Activated T-helper 17 cell treated with anti-CD3 and anti-CD28 coated beads, Interleukin-2, amount 50 U/mL, for 72 hours (primary cell): ENCODE measurements around the gene CFAP74. TPM values are rescaled to one million over a fixed set of nuclear protein-coding genes. Genes with fewer than 3 reads are reported as not detected.

Experiments
- ATAC-seq: fragments of 150-1000 bp; cut with Tn5 transposase; replicated peaks from 2 replicates; pipeline ENCODE4 v1.10.0; 2021; ENCODE audit warnings: mild to moderate bottlenecking, moderate library complexity
- H3K27ac Mint-ChIP-seq: one replicate; pipeline ENCODE4 v1.8.0; 2022; ENCODE audit warnings: mixed read lengths
- H3K27me3 Mint-ChIP-seq: one replicate; pipeline ENCODE4 v1.8.0; 2022; ENCODE audit warnings: mixed read lengths
- H3K36me3 Mint-ChIP-seq: one replicate; pipeline ENCODE4 v1.8.0; 2022; ENCODE audit warnings: low read depth, mild to moderate bottlenecking, mixed read lengths
- H3K4me1 Mint-ChIP-seq: one replicate; pipeline ENCODE4 v1.8.0; 2022; ENCODE audit warnings: mixed read lengths
- H3K4me3 Mint-ChIP-seq: one replicate; pipeline ENCODE4 v1.8.0; 2022; ENCODE audit warnings: mild to moderate bottlenecking, mixed read lengths
- H3K9me3 Mint-ChIP-seq: one replicate; pipeline ENCODE4 v1.8.0; 2022; ENCODE audit warnings: mixed read lengths
- total RNA-seq, 2 donors: library from RNA; stranded (reverse); gene quantifications; one replicate each; pipeline ENCODE4 v1.2.3, GENCODE V29; 2022

CFAP74 gene
- not detected for total RNA-seq

- Mint-ChIP-seq H3K4me1 (no peaks in the 10 kb centered on the region), H3K36me3 (no peaks in the 10 kb centered on the region), H3K27ac (no peak within 1 kb of the TSS), H3K27me3 (peaks cover 30% of the 10 kb centered on the region), H3K9me3 (no peaks in the 10 kb centered on the region), H3K4me3 (no peak within 1 kb of the TSS)
- ATAC-seq = no peak
Observed at GRCh38 chr1:2003541-2004131, at the start of gene CFAP74. TSS of gene CFAP74 (minus strand) at chr1:2003786. CDS start at chr1:1990956, 12,830 bp downstream.

- H3K4me3 Mint-ChIP-seq = peak overlapping the region; percentile 57
- no peak for ATAC-seq
- no peaks in the 10 kb centered on the region for H3K9me3 Mint-ChIP-seq
- peaks cover 24% of the 10 kb centered on the region for H3K36me3 Mint-ChIP-seq
- no peak overlapping the region for H3K27ac Mint-ChIP-seq
- H3K4me1 Mint-ChIP-seq = peaks cover 6% of the 10 kb centered on the region
- H3K27me3 Mint-ChIP-seq = no peaks in the 10 kb centered on the region
Observed at GRCh38 chr1:2053217-2053616, 49.6 kb upstream of the CFAP74 start.

GRCh38 chr1:2052756-2053155 lies 49.2 kb upstream of the CFAP74 start:
- Mint-ChIP-seq H3K4me3 (peak overlapping the region; percentile 57), H3K9me3 (no peaks in the 10 kb centered on the region), H3K27ac (peak overlapping the region; percentile 38), H3K4me1 (peaks cover 6% of the 10 kb centered on the region), H3K36me3 (peaks cover 19% of the 10 kb centered on the region), H3K27me3 (no peaks in the 10 kb centered on the region)
- no peak for ATAC-seq

- peaks cover 6% of the 10 kb centered on the region for H3K4me1 Mint-ChIP-seq
- no peaks in the 10 kb centered on the region for H3K27me3 Mint-ChIP-seq
- no peak for ATAC-seq
- H3K4me3 Mint-ChIP-seq = peak overlapping the region; percentile 57
- H3K36me3 Mint-ChIP-seq = peaks cover 16% of the 10 kb centered on the region
- H3K9me3 Mint-ChIP-seq = no peaks in the 10 kb centered on the region
- H3K27ac Mint-ChIP-seq = peak overlapping the region; percentile 38
Observed at GRCh38 chr1:2052054-2052679, 48.6 kb upstream of the CFAP74 start.

- no peak overlapping the region for H3K27ac Mint-ChIP-seq
- H3K36me3 Mint-ChIP-seq = peaks cover 8% of the 10 kb centered on the region
- no peaks in the 10 kb centered on the region for H3K9me3 Mint-ChIP-seq
- no peaks in the 10 kb centered on the region for H3K27me3 Mint-ChIP-seq
- peaks cover 6% of the 10 kb centered on the region for H3K4me1 Mint-ChIP-seq
- no peak for ATAC-seq
- H3K4me3 Mint-ChIP-seq = peak overlapping the region; percentile 57
Observed at GRCh38 chr1:2050793-2051682, 47.5 kb upstream of the CFAP74 start.

- Mint-ChIP-seq H3K4me1 (peaks cover 11% of the 10 kb centered on the region), H3K9me3 (no peaks in the 10 kb centered on the region), H3K27ac (no peak overlapping the region), H3K36me3 (peaks cover 1% of the 10 kb centered on the region), H3K27me3 (no peaks in the 10 kb centered on the region), H3K4me3 (no peak overlapping the region)
- ATAC-seq = peak; percentile 46
Observed at GRCh38 chr1:2050461-2050792, 46.8 kb upstream of the CFAP74 start.

- peak within 1 kb of the TSS; percentile 78 for H3K4me3 Mint-ChIP-seq
- H3K36me3 Mint-ChIP-seq = no peaks in the 10 kb centered on the region
- H3K27me3 Mint-ChIP-seq = no peaks in the 10 kb centered on the region
- peak; percentile 98 for ATAC-seq
- H3K27ac Mint-ChIP-seq = peak within 1 kb of the TSS; percentile 50
- H3K4me1 Mint-ChIP-seq = peaks cover 13% of the 10 kb centered on the region
- no peaks in the 10 kb centered on the region for H3K9me3 Mint-ChIP-seq
Observed at GRCh38 chr1:2049718-2050431, 46.3 kb upstream of the CFAP74 start, which contains the start of gene PRKCZ. TSS of gene PRKCZ (plus strand) at chr1:2050411. CDS start at chr1:2050631, 220 bp downstream.

GRCh38 chr1:2049225-2049717 lies 45.7 kb upstream of the CFAP74 start:
- H3K36me3 Mint-ChIP-seq = no peaks in the 10 kb centered on the region
- H3K27me3 Mint-ChIP-seq = no peaks in the 10 kb centered on the region
- H3K27ac Mint-ChIP-seq = peak overlapping the region; percentile 50
- ATAC-seq = no peak
- H3K4me1 Mint-ChIP-seq = peaks cover 13% of the 10 kb centered on the region
- H3K4me3 Mint-ChIP-seq = peak overlapping the region; percentile 78
- H3K9me3 Mint-ChIP-seq = no peaks in the 10 kb centered on the region

- Mint-ChIP-seq H3K4me1 (peaks cover 19% of the 10 kb centered on the region), H3K36me3 (no peaks in the 10 kb centered on the region), H3K9me3 (no peaks in the 10 kb centered on the region), H3K27ac (no peak overlapping the region), H3K4me3 (peak overlapping the region; percentile 78), H3K27me3 (no peaks in the 10 kb centered on the region)
- no peak for ATAC-seq
Observed at GRCh38 chr1:2047749-2048729, 44.5 kb upstream of the CFAP74 start.

- H3K36me3 Mint-ChIP-seq = no peaks in the 10 kb centered on the region
- H3K4me3 Mint-ChIP-seq = no peak overlapping the region
- H3K4me1 Mint-ChIP-seq = peaks cover 19% of the 10 kb centered on the region
Observed at GRCh38 chr1:2046953-2047748, 43.6 kb upstream of the CFAP74 start.

GRCh38 chr1:2046174-2046917 lies 42.8 kb upstream of the CFAP74 start:
- no peaks in the 10 kb centered on the region for H3K27me3 Mint-ChIP-seq
- H3K4me3 Mint-ChIP-seq = peak overlapping the region; percentile 41
- H3K9me3 Mint-ChIP-seq = no peaks in the 10 kb centered on the region
- no peaks in the 10 kb centered on the region for H3K36me3 Mint-ChIP-seq
- no peak overlapping the region for H3K27ac Mint-ChIP-seq
- no peak for ATAC-seq
- peaks cover 19% of the 10 kb centered on the region for H3K4me1 Mint-ChIP-seq

More at GRCh38 chr1:2046953-2047748, 43.6 kb upstream of the CFAP74 start:
- Mint-ChIP-seq H3K27ac (no peak overlapping the region), H3K9me3 (no peaks in the 10 kb centered on the region), H3K27me3 (no peaks in the 10 kb centered on the region)
- ATAC-seq = no peak

GRCh38 chr1:2045468-2046173 lies 42.0 kb upstream of the CFAP74 start:
- Mint-ChIP-seq H3K4me1 (peaks cover 19% of the 10 kb centered on the region), H3K27me3 (no peaks in the 10 kb centered on the region), H3K9me3 (no peaks in the 10 kb centered on the region), H3K36me3 (no peaks in the 10 kb centered on the region), H3K27ac (no peak overlapping the region), H3K4me3 (peak overlapping the region; percentile 41)
- ATAC-seq = no peak
